ENCODE data around the gene GRIK4. TPM values are rescaled to one million over a fixed set of nuclear protein-coding genes. Genes with fewer than 3 reads are reported as not detected.

The GRIK4 gene
- total RNA-seq, 1 experiment from 2014 or later: not detected

DNA sequence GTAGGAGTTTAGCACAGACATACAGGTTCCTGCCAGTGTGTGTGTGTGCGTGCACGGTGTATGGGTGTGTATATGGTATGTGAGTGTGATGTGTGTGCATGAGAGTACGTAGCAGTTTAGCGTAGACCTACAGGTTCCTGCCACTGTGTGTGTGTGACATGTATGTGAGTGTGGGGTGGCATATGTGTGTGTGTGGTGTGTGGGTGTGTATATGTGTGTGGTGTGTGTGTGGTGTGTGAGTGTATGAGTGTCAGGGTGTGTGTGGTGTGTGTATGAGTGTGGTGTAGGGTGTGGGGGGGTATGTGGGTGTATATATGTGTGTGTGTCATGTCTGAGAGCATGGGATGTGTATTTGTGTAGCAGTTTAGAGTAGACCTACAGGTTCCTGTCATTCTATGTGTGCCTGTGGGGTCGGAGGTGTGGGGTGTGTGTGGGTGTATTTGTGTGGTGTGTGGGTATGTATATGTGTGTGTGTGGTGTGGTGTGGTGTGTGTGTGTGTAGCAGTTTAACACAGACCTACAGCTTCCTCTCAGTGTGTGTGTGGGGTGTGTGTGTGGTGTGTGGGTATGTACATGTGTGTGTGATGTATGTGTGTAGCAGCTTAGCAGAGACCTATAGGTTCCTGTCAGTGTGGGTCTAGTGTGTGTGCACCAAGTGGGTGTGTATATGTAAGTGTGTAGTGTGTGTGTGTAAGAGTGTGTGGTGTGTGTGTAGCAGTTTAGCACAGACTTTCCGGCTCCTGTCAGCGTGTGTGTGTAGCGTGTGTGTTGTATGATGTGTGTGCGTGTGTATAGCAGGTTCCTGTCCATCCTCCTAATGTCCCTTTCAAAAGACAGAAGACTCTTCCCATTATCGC, 480.5 kb downstream of the GRIK4 start:
- H3K9me2 ChIP-seq (replicated peaks; ENCODE audit: low read length): no peaks in the 10 kb centered on the region
- H3F3A ChIP-seq (ENCODE audit: low read length, unreplicated experiment): no peaks in the 10 kb centered on the region
- no peak overlapping the region for H3K9ac ChIP-seq (ENCODE audit: low read length)
- ChIA-PET POLR2A (ENCODE audit: unreplicated experiment) (no interaction called here), CTCF (no interaction called here)
- no peaks in the 10 kb centered on the region for H3K79me2 ChIP-seq (ENCODE audit: low read length)
- peaks cover 99% of the 10 kb centered on the region for H3K27me3 ChIP-seq (ENCODE audit: low read length)
- H3K36me3 ChIP-seq (ENCODE audit: low read depth, low read length): no peaks in the 10 kb centered on the region
- no peak overlapping the region for H3K4me2 ChIP-seq (ENCODE audit: low read length)
- no peak for TF ChIP-seq EZH2 (IDR thresholded peaks at IDR 0.05; ENCODE audit: low read length, unreplicated experiment)
- no peak for TF ChIP-seq EZH2phosphoT487 (IDR thresholded peaks at IDR 0.05; ENCODE audit: borderline replicate concordance, low read length)
- TF ChIP-seq, protein P1, sequence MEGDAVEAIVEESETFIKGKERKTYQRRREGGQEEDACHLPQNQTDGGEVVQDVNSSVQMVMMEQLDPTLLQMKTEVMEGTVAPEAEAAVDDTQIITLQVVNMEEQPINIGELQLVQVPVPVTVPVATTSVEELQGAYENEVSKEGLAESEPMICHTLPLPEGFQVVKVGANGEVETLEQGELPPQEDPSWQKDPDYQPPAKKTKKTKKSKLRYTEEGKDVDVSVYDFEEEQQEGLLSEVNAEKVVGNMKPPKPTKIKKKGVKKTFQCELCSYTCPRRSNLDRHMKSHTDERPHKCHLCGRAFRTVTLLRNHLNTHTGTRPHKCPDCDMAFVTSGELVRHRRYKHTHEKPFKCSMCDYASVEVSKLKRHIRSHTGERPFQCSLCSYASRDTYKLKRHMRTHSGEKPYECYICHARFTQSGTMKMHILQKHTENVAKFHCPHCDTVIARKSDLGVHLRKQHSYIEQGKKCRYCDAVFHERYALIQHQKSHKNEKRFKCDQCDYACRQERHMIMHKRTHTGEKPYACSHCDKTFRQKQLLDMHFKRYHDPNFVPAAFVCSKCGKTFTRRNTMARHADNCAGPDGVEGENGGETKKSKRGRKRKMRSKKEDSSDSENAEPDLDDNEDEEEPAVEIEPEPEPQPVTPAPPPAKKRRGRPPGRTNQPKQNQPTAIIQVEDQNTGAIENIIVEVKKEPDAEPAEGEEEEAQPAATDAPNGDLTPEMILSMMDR (conservative IDR thresholded peaks at IDR 0.05; ENCODE audit: low read depth, low read length): no peak
- no TSS peak for BruUV-seq (replicated peaks)
- no peak for ATAC-seq
- intact Hi-C loops (cut with micrococcal nuclease): no loop called here
- H4K20me1 ChIP-seq (ENCODE audit: low read length): no peaks in the 10 kb centered on the region
- H2AFZ ChIP-seq (ENCODE audit: low read length): no peak overlapping the region
- DNase-seq: no peak
- H3K4me3 ChIP-seq (ENCODE audit: low read length): no peak overlapping the region
- no peak overlapping the region for H3K27ac ChIP-seq (ENCODE audit: low read length)
- H3K9me3 ChIP-seq (ENCODE audit: low read length): no peaks in the 10 kb centered on the region
- no peaks in the 10 kb centered on the region for H3K4me1 ChIP-seq (ENCODE audit: insufficient read depth, low read length)

DNA sequence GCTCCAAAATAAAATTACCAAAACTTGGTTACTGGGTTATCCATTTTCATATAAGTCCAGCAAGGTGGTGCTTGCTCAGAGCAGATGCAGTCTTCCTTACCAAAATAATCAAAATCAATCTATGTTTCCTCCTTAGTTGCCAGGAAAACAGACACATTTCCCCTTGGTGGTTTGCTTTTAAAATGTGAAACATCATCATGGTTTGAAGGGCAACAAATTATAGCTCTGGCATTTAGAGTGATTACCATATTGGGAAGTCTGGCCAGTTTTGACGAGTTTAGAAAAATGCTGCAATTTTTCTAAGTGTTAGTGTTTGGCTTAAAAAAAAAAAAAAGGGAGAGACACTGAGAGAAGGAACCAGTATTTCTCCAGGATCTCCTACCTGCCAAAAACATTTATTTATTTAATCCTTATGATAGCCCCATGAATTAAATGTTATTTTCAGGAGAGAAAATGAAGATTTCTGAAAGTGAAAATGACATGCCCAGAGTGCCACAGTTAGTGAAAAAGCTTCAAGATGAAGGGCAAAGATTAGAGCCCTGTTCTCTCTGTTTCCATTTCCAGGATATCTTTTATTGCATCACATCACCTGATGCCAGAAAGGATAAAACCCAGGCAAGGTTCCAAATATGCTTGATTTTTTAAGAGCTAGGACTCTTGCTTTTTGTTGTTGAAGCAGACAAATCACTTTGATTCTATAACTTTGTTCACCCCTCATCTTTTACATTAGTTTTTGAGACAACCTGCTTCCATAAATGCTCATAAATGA, 482.7 kb downstream of the GRIK4 start:
- CTCF ChIA-PET: no interaction called here
- H3K79me2 ChIP-seq (ENCODE audit: low read length): no peaks in the 10 kb centered on the region
- no peak overlapping the region for H3K4me3 ChIP-seq (ENCODE audit: low read length)
- no peaks in the 10 kb centered on the region for H3K9me3 ChIP-seq (ENCODE audit: low read length)
- H3K9me2 ChIP-seq (replicated peaks; ENCODE audit: low read length): no peaks in the 10 kb centered on the region
- no peak for ATAC-seq
- no peaks in the 10 kb centered on the region for H3F3A ChIP-seq (ENCODE audit: low read length, unreplicated experiment)
- TF ChIP-seq EZH2phosphoT487 (IDR thresholded peaks at IDR 0.05; ENCODE audit: borderline replicate concordance, low read length) (no peak), EZH2 (IDR thresholded peaks at IDR 0.05; ENCODE audit: low read length, unreplicated experiment) (no peak)
- TF ChIP-seq, protein P1 (conservative IDR thresholded peaks at IDR 0.05; ENCODE audit: low read depth, low read length): no peak
- H3K4me2 ChIP-seq (ENCODE audit: low read length): no peak overlapping the region
- H2AFZ ChIP-seq (ENCODE audit: low read length): no peak overlapping the region
- POLR2A ChIA-PET (ENCODE audit: unreplicated experiment): no interaction called here
- no peaks in the 10 kb centered on the region for H4K20me1 ChIP-seq (ENCODE audit: low read length)
- no peak overlapping the region for H3K9ac ChIP-seq (ENCODE audit: low read length)
- no peaks in the 10 kb centered on the region for H3K4me1 ChIP-seq (ENCODE audit: insufficient read depth, low read length)
- no peaks in the 10 kb centered on the region for H3K36me3 ChIP-seq (ENCODE audit: low read depth, low read length)
- DNase-seq: no peak
- peaks cover 96% of the 10 kb centered on the region for H3K27me3 ChIP-seq (ENCODE audit: low read length)
- no TSS peak for BruUV-seq (replicated peaks)
- intact Hi-C loops (cut with micrococcal nuclease): no loop called here
- no peak overlapping the region for H3K27ac ChIP-seq (ENCODE audit: low read length)

DNA sequence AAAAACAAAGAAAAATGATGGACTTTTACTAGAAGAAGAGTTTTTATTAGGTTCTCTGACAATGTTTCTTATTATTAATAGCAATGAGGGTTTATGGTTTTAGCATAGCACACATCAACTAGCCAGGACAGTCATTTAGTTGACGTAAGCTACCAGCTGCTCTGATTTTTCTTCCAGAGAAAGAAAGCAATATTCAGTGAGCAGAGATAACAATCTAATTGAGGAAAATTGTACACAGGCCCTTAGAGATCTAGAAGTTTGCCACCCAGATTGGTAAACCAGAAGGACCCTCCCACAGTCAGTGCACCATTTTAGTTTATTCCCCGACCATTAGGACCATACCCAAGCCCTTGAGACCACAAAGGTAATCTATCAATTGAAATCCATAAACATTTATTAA, 483.6 kb downstream of the GRIK4 start:
- Histone ChIP-seq H2AFZ (ENCODE audit: low read length) (no peak overlapping the region), H3K9ac (ENCODE audit: low read length) (no peak overlapping the region), H3K27ac (ENCODE audit: low read length) (no peak overlapping the region), H3K36me3 (ENCODE audit: low read depth, low read length) (no peaks in the 10 kb centered on the region), H3K27me3 (ENCODE audit: low read length) (peaks cover 96% of the 10 kb centered on the region), H3K9me3 (ENCODE audit: low read length) (no peaks in the 10 kb centered on the region), H4K20me1 (ENCODE audit: low read length) (no peaks in the 10 kb centered on the region), H3K79me2 (ENCODE audit: low read length) (no peaks in the 10 kb centered on the region), H3K4me2 (ENCODE audit: low read length) (no peak overlapping the region), H3K9me2 (replicated peaks; ENCODE audit: low read length) (no peaks in the 10 kb centered on the region), H3K4me1 (ENCODE audit: insufficient read depth, low read length) (no peaks in the 10 kb centered on the region), H3F3A (ENCODE audit: low read length, unreplicated experiment) (no peaks in the 10 kb centered on the region), H3K4me3 (ENCODE audit: low read length) (no peak overlapping the region)
- ChIA-PET CTCF (no interaction called here), POLR2A (ENCODE audit: unreplicated experiment) (no interaction called here)
- ATAC-seq: no peak
- no peak for DNase-seq
- BruUV-seq (replicated peaks): no TSS peak
- TF ChIP-seq EZH2phosphoT487 (IDR thresholded peaks at IDR 0.05; ENCODE audit: borderline replicate concordance, low read length): no peak
- TF ChIP-seq EZH2 (IDR thresholded peaks at IDR 0.05; ENCODE audit: low read length, unreplicated experiment): no peak
- TF ChIP-seq, protein P1 (conservative IDR thresholded peaks at IDR 0.05; ENCODE audit: low read depth, low read length): no peak
- intact Hi-C loops (cut with micrococcal nuclease): no loop called here

Data from PC-3 (cell line).